Prostate gland (tissue), 2 donors: Measurements from ENCODE around the gene RAB39A. TPM values are rescaled to one million over a fixed set of nuclear protein-coding genes. Genes with fewer than 3 reads are reported as not detected.

ENCODE experiments used
- DNase-seq: peaks from one replicate; pipeline ENCODE4 v3.0.0-alpha.2; 2019; ENCODE audit warnings: low spot score
- H3K27ac ChIP-seq, 2 donors: fragments of 200-600 bp; sonication (generic); 2 replicates each; pipeline ENCODE4 v1.5.1; 2017 to 2019
- H3K27me3 ChIP-seq: fragments of 200-600 bp; sonication (generic); replicated peaks from 2 replicates; pipeline ENCODE4 v1.5.1; 2019; ENCODE audit not compliant: insufficient read depth
- H3K36me3 ChIP-seq, 2 donors: fragments of 200-600 bp; sonication (generic); 1 replicate in 1 of 2; 2 replicates in 1 of 2; pipeline versions ENCODE4 v1.5.1 to v1.8.1; 2017 to 2019
- H3K4me1 ChIP-seq: fragments of 200-600 bp; sonication (generic); replicated peaks from 2 replicates; pipeline ENCODE4 v1.5.1; 2019
- H3K4me3 ChIP-seq, 2 donors: fragments of 200-600 bp; sonication (generic); 2 replicates each; pipeline ENCODE4 v1.5.1; 2017 to 2019
- H3K9me3 ChIP-seq: fragments of 200-600 bp; sonication (generic); 2 replicates; pipeline ENCODE4 v1.5.1; 2017
- CTCF ChIP-seq, 4 experiments: fragments of 200-600 bp in 2 of 4; fragments of 450-650 bp in 2 of 4; sonication (generic) in 2 of 4; IDR thresholded peaks; 1 replicate in 3 of 4; 2 replicates in 1 of 4; pipeline ENCODE4 v1.5.1; 2016 to 2019; ENCODE audit warnings: antibody characterized with exemption in 4 of 4, mild to moderate bottlenecking in 2 of 4, moderate library complexity in 2 of 4
- POLR2A ChIP-seq: fragments of 450-650 bp; IDR thresholded peaks from one replicate; pipeline ENCODE4 v1.6.1; 2016; ENCODE audit warnings: antibody characterized with exemption, mild to moderate bottlenecking
- POLR2AphosphoS5 ChIP-seq: sonication (generic); formaldehyde crosslinking; IDR thresholded peaks from one replicate; pipeline ENCODE4 v1.6.1; 2017; ENCODE audit warnings: antibody characterized with exemption
- WGBS: methylation state at CpG from one replicate; pipeline ENCODE4 v1.1.5; 2018; 5-methylcytosine and 5-hydroxymethylcytosine counted together
- intact Hi-C: fragments of 100-400 bp; cut with DNase I; formaldehyde crosslinking; loops from one replicate; pipeline ENCODE4 v1.14.2; 2022
- total RNA-seq, 2 donors: library from RNA; depleted of rRNA; stranded (reverse); fragments of >200 nt; gene quantifications; one replicate each; pipeline ENCODE4 v1.1.0, GENCODE V29; 2016

RAB39A gene
- total RNA-seq, 2 donors from 2014 or later: 0.87 to 0.97 TPM

DNA sequence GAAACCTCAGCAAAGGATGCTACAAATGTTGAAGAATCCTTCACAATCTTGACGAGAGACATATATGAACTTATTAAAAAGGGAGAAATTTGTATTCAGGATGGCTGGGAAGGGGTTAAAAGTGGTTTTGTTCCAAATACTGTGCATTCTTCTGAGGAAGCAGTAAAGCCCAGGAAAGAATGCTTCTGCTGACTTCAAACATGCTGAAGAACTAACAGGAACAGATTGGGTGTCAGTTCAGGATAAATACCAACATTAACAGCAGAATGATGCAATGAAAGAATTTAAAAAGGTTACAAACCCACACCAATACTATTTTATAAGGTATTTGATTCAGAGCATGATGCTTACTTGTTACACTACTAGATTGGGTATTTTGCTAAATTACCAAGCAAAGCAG, 33.9 kb downstream of the RAB39A start:
- TF ChIP-seq POLR2AphosphoS5: no peak
- no peak for TF ChIP-seq POLR2A
- TF ChIP-seq CTCF (IDR thresholded peaks at IDR 0.05): no peak
- Histone ChIP-seq H3K27me3 (no peaks in the 10 kb centered on the region), H3K9me3 (no peaks in the 10 kb centered on the region), H3K36me3 (no peaks in the 10 kb centered on the region), H3K4me1 (no peaks in the 10 kb centered on the region), H3K27ac (no peak overlapping the region), H3K4me3 (no peak overlapping the region)
- no peak for DNase-seq
- intact Hi-C loops: no loop called here
- 69% methylated on average over 1 of the region's 1 CpG for WGBS

DNA sequence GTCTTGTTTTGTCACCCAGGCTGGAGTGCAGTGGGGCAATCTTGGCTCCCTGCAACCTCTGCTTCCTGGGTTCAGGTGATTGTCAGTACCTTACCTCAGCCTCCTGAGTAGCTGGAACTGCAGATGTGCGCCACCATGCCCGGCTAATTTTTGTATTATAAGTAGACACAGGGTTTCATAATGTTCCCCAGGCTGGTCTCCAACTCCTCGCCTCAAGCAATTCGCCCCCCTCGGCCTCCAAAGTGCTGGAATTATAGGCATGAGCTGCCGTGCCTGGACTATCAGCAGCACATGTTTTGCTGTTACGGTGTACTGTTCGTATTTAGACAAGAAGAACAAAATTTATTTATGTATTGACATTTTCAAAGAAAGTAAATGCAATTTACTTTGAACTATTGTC, 34.8 kb downstream of the RAB39A start:
- intact Hi-C loops: no loop called here
- 77% methylated on average over 8 of the region's 8 CpGs for WGBS
- no peaks in the 10 kb centered on the region for H3K36me3 ChIP-seq
- TF ChIP-seq CTCF (IDR thresholded peaks at IDR 0.05) (no peak), POLR2AphosphoS5 (no peak), POLR2A (no peak)
- H3K27ac ChIP-seq: no peak overlapping the region
- DNase-seq: no peak
- no peak overlapping the region for H3K4me3 ChIP-seq
- no peaks in the 10 kb centered on the region for H3K27me3 ChIP-seq
- H3K9me3 ChIP-seq: no peaks in the 10 kb centered on the region
- no peaks in the 10 kb centered on the region for H3K4me1 ChIP-seq

DNA sequence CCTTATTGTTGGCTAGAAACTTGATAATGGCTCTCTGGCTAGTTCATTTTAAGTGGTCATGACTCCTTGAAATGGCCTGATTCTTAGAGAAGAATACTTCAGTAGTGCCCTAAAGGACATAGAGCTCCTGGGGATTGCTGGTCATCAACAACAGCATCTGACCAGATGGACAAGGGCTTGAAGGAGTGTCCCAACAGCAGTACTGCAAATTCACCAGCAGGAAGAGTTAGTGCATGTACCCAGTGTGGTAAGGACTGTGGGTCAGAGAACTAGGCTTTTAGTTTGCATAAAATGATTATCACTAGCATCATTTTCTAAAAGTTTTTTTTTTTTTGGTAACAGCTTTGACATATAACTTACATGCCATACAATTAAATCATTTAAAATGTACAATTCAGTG, 41.0 kb downstream of the RAB39A start:
- DNase-seq: no peak
- Histone ChIP-seq H3K4me1 (no peaks in the 10 kb centered on the region), H3K9me3 (no peaks in the 10 kb centered on the region), H3K4me3 (no peak overlapping the region), H3K36me3 (no peaks in the 10 kb centered on the region), H3K27me3 (no peaks in the 10 kb centered on the region), H3K27ac (no peak overlapping the region)
- intact Hi-C loops: no loop called here
- TF ChIP-seq CTCF (IDR thresholded peaks at IDR 0.05): no peak
- TF ChIP-seq POLR2AphosphoS5: no peak
- no peak for TF ChIP-seq POLR2A

GRCh38 chr11:107970049-107970448, 41.8 kb downstream of the RAB39A start:
- TF ChIP-seq CTCF (IDR thresholded peaks at IDR 0.05): no peak
- no peak for TF ChIP-seq POLR2A
- no peak for TF ChIP-seq POLR2AphosphoS5
- Histone ChIP-seq H3K4me3 (no peak overlapping the region), H3K27ac (no peak overlapping the region), H3K27me3 (no peaks in the 10 kb centered on the region), H3K36me3 (no peaks in the 10 kb centered on the region), H3K9me3 (no peaks in the 10 kb centered on the region), H3K4me1 (no peaks in the 10 kb centered on the region)
- intact Hi-C loops: no loop called here
- DNase-seq: no peak
- WGBS: 70% methylated on average over 5 of the region's 5 CpGs

GRCh38 chr11:107973641-107974040, 45.4 kb downstream of the RAB39A start:
- Histone ChIP-seq H3K9me3 (no peaks in the 10 kb centered on the region), H3K4me3 (no peak overlapping the region), H3K27me3 (no peaks in the 10 kb centered on the region), H3K4me1 (no peaks in the 10 kb centered on the region), H3K27ac (no peak overlapping the region), H3K36me3 (no peaks in the 10 kb centered on the region)
- TF ChIP-seq CTCF (IDR thresholded peaks at IDR 0.05): no peak
- no peak for TF ChIP-seq POLR2AphosphoS5
- TF ChIP-seq POLR2A: no peak
- 95% methylated on average over 1 of the region's 1 CpG for WGBS
- DNase-seq: no peak
- intact Hi-C loops: no loop called here
